GM04503 (cell line): ENCODE results near the gene MTX1.
"Not testable (repeated sequence)": the region's sequence is repeated elsewhere in the genome, so short reads cannot be mapped to it uniquely, and the experiment has no call there.

Experiments used
- DNase-seq: peaks from one replicate; pipeline ENCODE4 v3.0.0-alpha.2; 2012; ENCODE audit warnings: low read depth

MTX1 gene

GRCh38 chr1:155208541-155209311 lies at the start of gene MTX1:
TSS of gene MTX1 (plus strand) at chr1:155208695. CDS start at chr1:155208805, 110 bp downstream.
- DNase-seq = no peak

GRCh38 chr1:155158991-155159390 lies 49.5 kb upstream of the MTX1 start:
- DNase-seq = no peak

GRCh38 chr1:155160128-155160527 lies 48.4 kb upstream of the MTX1 start:
- DNase-seq = no peak

GRCh38 chr1:155162631-155163030 lies 45.9 kb upstream of the MTX1 start:
- DNase-seq = not testable (repeated sequence)

- not testable (repeated sequence) for DNase-seq
These were observed 44.7 kb upstream of the MTX1 start for GRCh38 chr1:155163785-155164184.

- not testable (repeated sequence) for DNase-seq
These were observed 43.9 kb upstream of the MTX1 start for GRCh38 chr1:155164625-155165024.

GRCh38 chr1:155166051-155166470 lies 42.4 kb upstream of the MTX1 start:
- no peak for DNase-seq

GRCh38 chr1:155166471-155167165 lies 41.9 kb upstream of the MTX1 start:
- DNase-seq = no peak

GRCh38 chr1:155167166-155168104 lies 41.1 kb upstream of the MTX1 start:
- DNase-seq = peak; percentile 18

GRCh38 chr1:155168105-155168445 lies 40.4 kb upstream of the MTX1 start:
- not testable (repeated sequence) for DNase-seq

- DNase-seq = no peak
These were observed 39.9 kb upstream of the MTX1 start for GRCh38 chr1:155168456-155169210.

GRCh38 chr1:155169541-155169940 lies 39.0 kb upstream of the MTX1 start:
- no peak for DNase-seq

- no peak for DNase-seq
These were observed 38.3 kb upstream of the MTX1 start for GRCh38 chr1:155170101-155170785.

GRCh38 chr1:155170806-155171205 lies 37.7 kb upstream of the MTX1 start:
- DNase-seq = no peak

GRCh38 chr1:155171836-155172731 lies 36.4 kb upstream of the MTX1 start:
- no peak for DNase-seq

GRCh38 chr1:155172732-155173477 lies 35.6 kb upstream of the MTX1 start, which contains the start of gene KRTCAP2:
TSS of gene KRTCAP2 (minus strand) at chr1:155173304. CDS start at chr1:155173224, 80 bp downstream.
- DNase-seq = peak; percentile 71

- DNase-seq = no peak
These were observed 34.8 kb upstream of the MTX1 start, which contains the start of gene TRIM46 for GRCh38 chr1:155173478-155174323. TSS of gene TRIM46 (plus strand) at chr1:155173849. CDS start at chr1:155173967, 118 bp downstream.
